Coronary artery (tissue), 2 donors: Measurements from ENCODE around the gene MACROD2.

Source experiments
- DNase-seq: peaks from one replicate; pipeline ENCODE4 v3.0.0-alpha.2; 2017; ENCODE audit warnings: low spot score
- H3K27ac ChIP-seq, 2 donors: fragments of 200-600 bp; sonication (generic); one replicate each; pipeline ENCODE4 v1.5.1; 2016 to 2019
- H3K4me3 ChIP-seq: fragments of 200-600 bp; sonication (generic); 2 replicates; pipeline ENCODE4 v1.5.1; 2016; ENCODE audit warnings: mild to moderate bottlenecking, moderate library complexity
- TF ChIP-seq, protein P1 (sequence below): fragments of 200-600 bp; sonication (generic); IDR thresholded peaks from one replicate; pipeline ENCODE4 v1.5.1; 2019; ENCODE audit warnings: antibody characterized with exemption

The MACROD2 gene

DNA sequence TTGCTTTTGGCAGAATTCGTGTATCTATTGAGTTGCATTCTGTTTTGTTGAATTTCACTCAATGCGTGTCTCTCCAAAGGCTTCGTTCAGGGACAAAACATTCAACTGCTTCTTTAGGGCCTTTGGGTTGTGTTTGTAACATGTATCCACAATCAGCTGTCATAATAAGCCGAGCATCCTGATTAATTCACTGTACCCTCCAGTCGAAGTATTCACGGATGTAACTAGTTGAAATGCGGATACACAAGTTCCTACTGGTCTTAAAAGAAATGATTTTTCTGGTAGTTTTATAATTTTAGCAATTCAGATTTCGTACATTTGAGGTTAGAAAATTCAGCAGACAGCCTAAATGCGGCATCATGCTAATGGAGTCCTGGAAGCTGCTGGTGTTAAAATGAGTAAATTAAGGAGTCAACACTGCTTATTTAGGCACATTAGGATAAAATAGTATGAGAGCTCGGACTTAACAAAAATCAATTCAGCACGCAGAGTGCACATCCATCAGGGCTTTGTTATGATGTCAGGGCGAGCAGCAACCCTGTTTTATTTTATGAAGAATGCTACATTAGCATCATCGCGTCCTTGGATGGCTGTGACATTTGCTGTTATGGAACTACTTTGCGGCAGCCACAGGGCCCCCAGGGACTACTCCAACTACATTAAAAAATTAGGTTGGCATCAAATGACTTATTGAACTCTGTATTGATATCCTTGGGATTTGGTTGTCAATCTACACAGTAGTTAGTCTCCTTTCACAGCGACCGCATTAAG lies 831.4 kb downstream of the MACROD2 start:
- TF ChIP-seq, protein P1, sequence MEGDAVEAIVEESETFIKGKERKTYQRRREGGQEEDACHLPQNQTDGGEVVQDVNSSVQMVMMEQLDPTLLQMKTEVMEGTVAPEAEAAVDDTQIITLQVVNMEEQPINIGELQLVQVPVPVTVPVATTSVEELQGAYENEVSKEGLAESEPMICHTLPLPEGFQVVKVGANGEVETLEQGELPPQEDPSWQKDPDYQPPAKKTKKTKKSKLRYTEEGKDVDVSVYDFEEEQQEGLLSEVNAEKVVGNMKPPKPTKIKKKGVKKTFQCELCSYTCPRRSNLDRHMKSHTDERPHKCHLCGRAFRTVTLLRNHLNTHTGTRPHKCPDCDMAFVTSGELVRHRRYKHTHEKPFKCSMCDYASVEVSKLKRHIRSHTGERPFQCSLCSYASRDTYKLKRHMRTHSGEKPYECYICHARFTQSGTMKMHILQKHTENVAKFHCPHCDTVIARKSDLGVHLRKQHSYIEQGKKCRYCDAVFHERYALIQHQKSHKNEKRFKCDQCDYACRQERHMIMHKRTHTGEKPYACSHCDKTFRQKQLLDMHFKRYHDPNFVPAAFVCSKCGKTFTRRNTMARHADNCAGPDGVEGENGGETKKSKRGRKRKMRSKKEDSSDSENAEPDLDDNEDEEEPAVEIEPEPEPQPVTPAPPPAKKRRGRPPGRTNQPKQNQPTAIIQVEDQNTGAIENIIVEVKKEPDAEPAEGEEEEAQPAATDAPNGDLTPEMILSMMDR: no peak
- no peak for DNase-seq
- H3K27ac ChIP-seq: no peak overlapping the region
- no peak overlapping the region for H3K4me3 ChIP-seq

- no peak overlapping the region for H3K4me3 ChIP-seq
- TF ChIP-seq, protein P1: no peak
- DNase-seq: no peak
Measured at GRCh38 chr20:14828459-14828858, 833.1 kb downstream of the MACROD2 start.

GRCh38 chr20:14829906-14830305 lies 834.6 kb downstream of the MACROD2 start:
- no peak overlapping the region for H3K4me3 ChIP-seq
- H3K27ac ChIP-seq: no peak overlapping the region
- DNase-seq: no peak
- TF ChIP-seq, protein P1: no peak

More at GRCh38 chr20:14828459-14828858, 833.1 kb downstream of the MACROD2 start:
- H3K27ac ChIP-seq: no peak overlapping the region

DNA sequence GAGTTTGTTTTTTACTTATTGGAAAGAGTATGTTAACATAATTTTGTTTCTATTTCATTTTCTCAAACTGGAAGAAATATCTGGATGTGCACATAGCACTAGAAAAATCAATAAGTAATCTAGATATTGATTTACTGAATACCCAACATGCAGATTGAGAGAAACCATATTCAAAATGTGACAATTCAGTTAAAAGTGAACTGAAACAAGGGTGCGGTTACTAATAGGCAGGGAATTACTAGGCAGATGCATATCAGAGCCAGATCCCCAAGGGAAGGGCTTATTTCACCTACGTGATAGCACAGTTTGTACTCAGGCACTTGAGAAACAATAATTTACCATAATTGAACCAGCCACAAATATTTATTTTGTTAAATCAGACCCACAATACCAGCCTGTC lies 835.1 kb downstream of the MACROD2 start:
- Histone ChIP-seq H3K27ac (no peak overlapping the region), H3K4me3 (no peak overlapping the region)
- TF ChIP-seq, protein P1: no peak
- DNase-seq: no peak

DNA sequence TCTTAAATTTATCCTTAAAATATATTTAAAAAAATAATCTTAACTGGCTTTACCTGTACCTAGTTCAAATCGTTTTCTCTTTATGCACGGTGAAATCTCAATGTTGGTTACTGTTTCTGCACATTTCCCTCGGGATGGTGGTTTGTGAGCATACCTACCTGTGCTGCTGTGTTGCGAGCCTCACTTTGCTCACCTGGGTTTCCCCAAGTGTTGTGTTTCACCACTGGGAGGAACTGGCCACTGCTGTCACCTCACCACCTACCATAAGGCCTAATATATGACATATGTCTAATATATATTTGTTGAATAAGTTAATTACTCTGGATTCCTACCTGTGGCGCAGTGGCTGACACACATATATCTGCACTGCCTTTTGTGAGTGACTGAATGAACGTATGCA lies 835.6 kb downstream of the MACROD2 start:
- H3K4me3 ChIP-seq: no peak overlapping the region
- TF ChIP-seq, protein P1: no peak
- no peak overlapping the region for H3K27ac ChIP-seq
- no peak for DNase-seq

DNA sequence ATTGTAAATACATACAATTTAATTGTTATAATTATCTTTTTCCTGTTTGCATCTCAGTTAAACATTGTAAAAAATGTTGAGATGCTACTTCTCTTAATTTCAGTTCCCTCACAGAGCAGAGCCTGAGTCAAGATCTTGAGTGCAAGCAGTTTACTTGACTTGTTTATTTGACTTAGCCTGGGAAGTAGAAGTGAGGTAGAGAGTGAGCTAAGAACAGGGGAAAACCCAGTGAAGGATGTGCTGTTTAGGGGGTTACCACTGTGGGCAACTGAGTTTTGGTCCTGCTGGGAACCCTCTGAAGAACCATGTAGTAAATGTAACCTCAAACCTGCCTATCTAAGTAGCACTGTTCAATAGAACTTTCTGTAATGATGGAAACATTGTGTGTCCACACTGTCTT lies 837.3 kb downstream of the MACROD2 start:
- Histone ChIP-seq H3K27ac (no peak overlapping the region), H3K4me3 (no peak overlapping the region)
- TF ChIP-seq, protein P1: no peak
- DNase-seq: no peak
